ENCODE results near the gene MYCL.

The MYCL gene

DNA sequence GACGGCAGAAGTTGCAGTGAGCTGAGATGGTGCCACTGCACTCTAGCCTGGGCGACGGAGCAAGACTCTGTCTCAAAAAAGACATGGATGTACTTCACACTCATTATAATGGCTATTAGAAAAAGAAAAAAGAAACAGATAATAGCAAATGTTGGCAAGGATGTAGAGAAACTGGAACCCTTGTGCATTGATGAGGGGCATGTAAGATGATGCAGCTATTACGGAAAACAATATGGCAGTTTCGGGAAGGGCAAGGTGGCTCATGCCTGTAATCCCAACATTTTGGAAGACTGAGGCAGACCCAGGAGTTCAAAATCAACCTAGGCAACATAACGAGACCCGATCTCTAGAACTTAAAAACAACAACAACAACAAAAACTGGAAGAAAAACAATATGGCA, 40.7 kb downstream of the MYCL start:
- POLR2A ChIA-PET, result no interaction called here
- no peak for DNase-seq (ENCODE audit: low read depth, low spot score)
- TF ChIP-seq, protein P1, sequence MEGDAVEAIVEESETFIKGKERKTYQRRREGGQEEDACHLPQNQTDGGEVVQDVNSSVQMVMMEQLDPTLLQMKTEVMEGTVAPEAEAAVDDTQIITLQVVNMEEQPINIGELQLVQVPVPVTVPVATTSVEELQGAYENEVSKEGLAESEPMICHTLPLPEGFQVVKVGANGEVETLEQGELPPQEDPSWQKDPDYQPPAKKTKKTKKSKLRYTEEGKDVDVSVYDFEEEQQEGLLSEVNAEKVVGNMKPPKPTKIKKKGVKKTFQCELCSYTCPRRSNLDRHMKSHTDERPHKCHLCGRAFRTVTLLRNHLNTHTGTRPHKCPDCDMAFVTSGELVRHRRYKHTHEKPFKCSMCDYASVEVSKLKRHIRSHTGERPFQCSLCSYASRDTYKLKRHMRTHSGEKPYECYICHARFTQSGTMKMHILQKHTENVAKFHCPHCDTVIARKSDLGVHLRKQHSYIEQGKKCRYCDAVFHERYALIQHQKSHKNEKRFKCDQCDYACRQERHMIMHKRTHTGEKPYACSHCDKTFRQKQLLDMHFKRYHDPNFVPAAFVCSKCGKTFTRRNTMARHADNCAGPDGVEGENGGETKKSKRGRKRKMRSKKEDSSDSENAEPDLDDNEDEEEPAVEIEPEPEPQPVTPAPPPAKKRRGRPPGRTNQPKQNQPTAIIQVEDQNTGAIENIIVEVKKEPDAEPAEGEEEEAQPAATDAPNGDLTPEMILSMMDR (IDR thresholded peaks at IDR 0.05; ENCODE audit: insufficient read depth, low read length, missing control alignments), result no peak
- H3K4me3 ChIP-seq (ENCODE audit: low read depth, low read length), result no peak overlapping the region
- CTCF ChIA-PET, result interaction anchor here (0.9 kb wide), 1 partner anchor 14 kb away, joined by 3 read pairs; no protein-coding TSS in a partner anchor

DNA sequence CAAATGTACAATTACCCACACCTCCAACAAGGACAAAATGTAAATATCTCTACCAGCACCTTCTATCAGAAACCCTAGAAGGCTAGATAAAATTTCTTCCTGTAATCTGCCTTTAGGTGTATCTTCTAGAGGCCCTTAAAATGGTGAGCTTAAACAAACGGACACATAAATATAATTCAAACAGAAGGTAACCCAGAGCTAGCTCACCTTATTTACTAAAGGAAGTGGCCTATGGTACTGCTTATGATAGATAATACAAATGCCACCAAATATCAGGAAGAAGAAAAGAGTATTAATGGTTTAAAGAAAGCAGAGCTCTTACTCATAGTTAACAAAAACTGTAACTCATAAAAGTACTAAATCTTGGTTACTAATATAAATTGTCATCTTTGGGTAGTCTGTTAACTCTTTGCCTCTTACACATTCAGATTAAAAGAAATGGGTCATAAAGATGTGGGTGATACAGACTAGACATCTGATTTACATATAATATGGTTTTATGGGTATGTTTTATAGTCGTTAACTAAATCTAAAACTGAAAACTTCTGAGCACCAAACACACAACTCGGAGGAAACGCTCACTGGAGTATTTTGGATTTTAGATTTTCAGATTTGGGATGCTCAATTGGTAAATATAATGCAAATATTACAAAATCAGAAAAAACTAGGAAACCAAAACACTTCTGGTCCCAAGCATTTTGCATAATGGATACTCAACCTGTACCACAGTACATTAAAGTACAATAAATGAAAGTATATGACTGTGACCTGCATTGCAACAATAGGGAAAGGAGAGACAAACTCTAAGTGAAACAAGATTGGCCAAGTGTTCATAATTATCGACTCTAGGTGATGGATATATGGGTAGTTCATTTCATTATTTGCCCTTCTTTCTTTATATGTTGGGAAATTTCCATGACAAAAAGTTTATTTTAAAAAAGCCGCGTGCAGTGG, 41.6 kb downstream of the MYCL start:
- CTCF ChIA-PET, result interaction anchor here (0.8 to 1.4 kb wide), 3 partner anchors 42 to 172 kb away, joined by 3 to 5 read pairs (median 4); no protein-coding TSS in a partner anchor

GRCh38 chr1:39858315-39858714, 43.4 kb downstream of the MYCL start:
- no peak for DNase-seq (ENCODE audit: low read depth, low spot score)
- no peak overlapping the region for H3K4me3 ChIP-seq (ENCODE audit: low read depth, low read length)
- TF ChIP-seq, protein P1 (IDR thresholded peaks at IDR 0.05; ENCODE audit: insufficient read depth, low read length, missing control alignments), result no peak
- ChIA-PET POLR2A (no interaction called here), CTCF (interaction anchor here (0.9 to 3.0 kb wide), 8 partner anchors 9 to 174 kb away, joined by 3 to 10 read pairs (median 4); partner anchors contain the start of gene MYCL)

More for the DNA sequence above, 41.6 kb downstream of the MYCL start:
- TF ChIP-seq, protein P1 (IDR thresholded peaks at IDR 0.05; ENCODE audit: insufficient read depth, low read length, missing control alignments), result no peak
- DNase-seq (ENCODE audit: low read depth, low spot score), result no peak
- no peak overlapping the region for H3K4me3 ChIP-seq (ENCODE audit: low read depth, low read length)
- POLR2A ChIA-PET, result no interaction called here

DNA sequence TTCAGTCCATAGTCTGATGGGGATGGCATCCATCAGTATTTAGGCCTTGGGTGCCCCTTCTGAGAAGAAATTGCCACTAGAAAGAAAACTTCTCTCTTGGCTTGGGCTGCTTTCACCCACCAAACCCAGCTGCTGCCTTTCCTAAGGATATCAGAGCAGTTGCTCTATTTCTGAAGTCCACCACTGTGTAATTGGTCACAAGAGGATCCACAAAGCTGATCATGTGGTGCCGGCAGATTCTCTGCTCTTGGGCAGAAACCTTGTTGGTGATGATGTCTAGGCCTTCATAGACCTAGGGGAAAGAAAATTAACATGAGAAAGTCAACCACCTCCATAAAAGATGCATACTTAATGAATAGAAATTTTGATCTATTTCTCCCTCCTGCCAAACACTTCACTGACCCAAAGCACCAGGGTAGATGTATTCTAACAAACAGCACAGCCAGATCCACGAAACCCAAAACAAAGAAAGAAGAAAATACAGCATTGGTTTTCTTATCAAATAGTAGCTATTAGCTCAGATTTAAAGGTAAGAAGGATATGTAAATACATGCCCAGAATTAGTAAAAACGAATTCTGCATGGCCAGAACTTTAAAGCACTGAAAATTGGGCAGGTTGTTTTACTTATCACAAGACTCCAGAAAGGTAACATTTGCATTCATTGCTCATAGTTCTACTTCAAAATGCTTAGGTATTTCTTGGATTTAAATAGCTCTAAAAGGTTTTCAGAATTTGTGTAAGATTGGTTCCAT, 44.4 kb downstream of the MYCL start:
- no peak overlapping the region for H3K4me3 ChIP-seq (ENCODE audit: low read depth, low read length)
- TF ChIP-seq, protein P1 (IDR thresholded peaks at IDR 0.05; ENCODE audit: insufficient read depth, low read length, missing control alignments), result no peak
- ChIA-PET CTCF (interaction anchor here (0.9 to 3.0 kb wide), 7 partner anchors 10 to 175 kb away, joined by 3 to 10 read pairs (median 5); partner anchors contain the start of gene MYCL), POLR2A (no interaction called here)
- no peak for DNase-seq (ENCODE audit: low read depth, low spot score)

DNA sequence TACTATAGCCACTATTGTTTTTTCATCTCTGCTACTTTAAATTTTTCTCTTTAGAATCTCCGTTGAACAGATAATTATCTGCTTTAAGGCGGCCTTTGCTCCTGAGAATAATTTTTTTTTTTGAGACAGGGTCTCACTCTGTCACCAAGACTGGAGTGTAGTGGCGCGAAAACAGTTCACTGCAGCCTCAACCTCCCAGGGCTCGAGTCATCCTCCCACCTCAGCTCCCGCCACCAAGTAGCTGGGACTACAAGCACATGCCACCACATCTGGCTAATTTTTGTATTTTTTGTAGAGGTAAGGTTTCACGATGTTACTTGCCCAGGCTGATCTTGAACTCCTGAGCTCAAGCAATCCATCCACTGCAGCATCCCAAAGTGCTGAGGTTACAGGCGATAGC, 47.0 kb downstream of the MYCL start:
- POLR2A ChIA-PET, result no interaction called here
- H3K4me3 ChIP-seq (ENCODE audit: low read depth, low read length), result no peak overlapping the region
- CTCF ChIA-PET, result interaction anchor here (0.6 to 1.4 kb wide), 2 partner anchors 9 to 119 kb away, joined by 3 to 4 read pairs; no protein-coding TSS in a partner anchor
- no peak for DNase-seq (ENCODE audit: low read depth, low spot score)
- TF ChIP-seq, protein P1 (IDR thresholded peaks at IDR 0.05; ENCODE audit: insufficient read depth, low read length, missing control alignments), result no peak
